Measurements from ENCODE around the gene MAP1B. TPM values are rescaled to one million over a fixed set of nuclear protein-coding genes. Genes with fewer than 3 reads are reported as not detected.

The MAP1B gene
- polyA plus RNA-seq, 2 of the 4 experiments (the other 2 are of a cell fraction) = 40.2 to 73.0 TPM

GRCh38 chr5:72157625-72157962, 50.3 kb downstream of the MAP1B start:
- DNase-seq (ENCODE audit: low read depth in 1 of 2, low spot score in 1 of 2) = no peak
- Histone ChIP-seq H3K9me3 (no peaks in the 10 kb centered on the region), H3K4me1 (peaks cover 66% of the 10 kb centered on the region), H3K4me3 (no peak overlapping the region), H3K4me2 (no peak overlapping the region), H3K27ac (no peak overlapping the region)
- no peak for FAIRE-seq
- ATAC-seq = no peak
- no peak for TF ChIP-seq E2F6 (IDR thresholded peaks at IDR 0.05; ENCODE audit: borderline replicate concordance, low read depth)
- no peak for TF ChIP-seq ATOH8 (CRISPR knock-in tag; IDR thresholded peaks at IDR 0.05; ENCODE audit: low read depth)
- no peak for TF ChIP-seq ZNF302 (CRISPR knock-in tag; IDR thresholded peaks at IDR 0.05)
- TF ChIP-seq, protein P1, sequence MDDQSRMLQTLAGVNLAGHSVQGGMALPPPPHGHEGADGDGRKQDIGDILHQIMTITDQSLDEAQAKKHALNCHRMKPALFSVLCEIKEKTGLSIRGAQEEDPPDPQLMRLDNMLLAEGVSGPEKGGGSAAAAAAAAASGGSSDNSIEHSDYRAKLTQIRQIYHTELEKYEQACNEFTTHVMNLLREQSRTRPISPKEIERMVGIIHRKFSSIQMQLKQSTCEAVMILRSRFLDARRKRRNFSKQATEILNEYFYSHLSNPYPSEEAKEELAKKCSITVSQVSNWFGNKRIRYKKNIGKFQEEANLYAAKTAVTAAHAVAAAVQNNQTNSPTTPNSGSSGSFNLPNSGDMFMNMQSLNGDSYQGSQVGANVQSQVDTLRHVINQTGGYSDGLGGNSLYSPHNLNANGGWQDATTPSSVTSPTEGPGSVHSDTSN (IDR thresholded peaks at IDR 0.05) = no peak
- TF ChIP-seq MYC (IDR thresholded peaks at IDR 0.05; ENCODE audit: borderline replicate concordance, low read length) = no peak
- no peak for TF ChIP-seq EP300 (IDR thresholded peaks at IDR 0.05)
- TF ChIP-seq FOSB (CRISPR knock-in tag; IDR thresholded peaks at IDR 0.05) = no peak
- TF ChIP-seq ZFP36 (IDR thresholded peaks at IDR 0.05; ENCODE audit: borderline replicate concordance, partially characterized antibody) = no peak
- WGBS (ENCODE audit: missing lambda C conversion rate) = 91% methylated on average over 3 of the region's 3 CpGs
- ChIA-PET CTCF (interaction anchor here (1.0 kb wide), 2 partner anchors 8 to 89 kb away, joined by 3 to 5 read pairs; no protein-coding TSS in a partner anchor), POLR2A (no interaction called here)

DNA sequence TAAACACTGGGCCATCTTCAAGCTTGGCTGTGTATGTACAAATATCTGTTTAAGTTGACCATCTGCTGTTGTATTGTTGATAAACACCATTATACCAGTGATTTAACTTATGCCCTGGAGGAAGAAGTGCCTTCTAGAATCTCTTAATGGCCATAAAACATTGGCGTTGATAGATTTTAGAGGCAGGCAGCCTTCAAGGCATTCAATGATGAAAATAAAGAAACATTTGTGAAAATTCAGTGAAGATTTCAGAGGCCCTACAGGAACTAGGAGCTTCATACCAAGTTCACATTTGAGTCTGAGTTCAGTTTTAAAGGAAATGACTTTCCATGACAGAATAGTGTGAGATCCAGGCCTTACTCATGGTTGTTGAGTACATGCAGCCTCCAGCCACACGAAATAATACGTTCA, 52.2 kb downstream of the MAP1B start:
- DNase-seq (ENCODE audit: low read depth in 1 of 2, low spot score in 1 of 2) = no peak
- TF ChIP-seq POLR2A (IDR thresholded peaks at IDR 0.05; ENCODE audit: low read length) = no peak
- TF ChIP-seq FOSL2 (IDR thresholded peaks at IDR 0.05) = no peak
- no peak for TF ChIP-seq FOSL2 (CRISPR knock-in tag; IDR thresholded peaks at IDR 0.05)
- TF ChIP-seq CHD4 (IDR thresholded peaks at IDR 0.05; ENCODE audit: borderline replicate concordance) = no peak
- no peak for TF ChIP-seq ELK1 (IDR thresholded peaks at IDR 0.05; ENCODE audit: low read depth, low read length)
- no peak for TF ChIP-seq SREBF2 (IDR thresholded peaks at IDR 0.05)
- no peak for TF ChIP-seq EHF (CRISPR knock-in tag; IDR thresholded peaks at IDR 0.05)
- no peak for TF ChIP-seq NPAS2 (CRISPR knock-in tag; IDR thresholded peaks at IDR 0.05; ENCODE audit: borderline replicate concordance)
- TF ChIP-seq MAZ (IDR thresholded peaks at IDR 0.05; ENCODE audit: borderline replicate concordance, low read depth, low read length) = no peak
- POLR2A ChIA-PET = no interaction called here

GRCh38 chr5:72160329-72160728, 53.1 kb downstream of the MAP1B start:
- no peak for DNase-seq (ENCODE audit: low read depth in 1 of 2, low spot score in 1 of 2)
- H3K27ac ChIP-seq = no peak overlapping the region
- ATAC-seq = no peak
- POLR2A ChIA-PET = no interaction called here
- H3K4me2 ChIP-seq = no peak overlapping the region
- CTCF ChIA-PET = interaction anchor here (0.6 to 1.3 kb wide), 5 partner anchors 10 to 148 kb away, joined by 3 read pairs; no protein-coding TSS in a partner anchor
- no peak overlapping the region for H3K4me3 ChIP-seq
- TF ChIP-seq RNF2 (IDR thresholded peaks at IDR 0.05; ENCODE audit: borderline replicate concordance, low read depth) = no peak
- 80% methylated on average over 1 of the region's 1 CpG for WGBS (ENCODE audit: missing lambda C conversion rate)
- FAIRE-seq = no peak
- peaks cover 40% of the 10 kb centered on the region for H3K4me1 ChIP-seq
- H3K9me3 ChIP-seq = no peaks in the 10 kb centered on the region

More for the DNA sequence above, 52.2 kb downstream of the MAP1B start:
- FAIRE-seq (no peak), ATAC-seq (no peak)
- Histone ChIP-seq H3K4me2 (no peak overlapping the region), H3K27ac (no peak overlapping the region), H3K9me3 (no peaks in the 10 kb centered on the region), H3K4me3 (no peak overlapping the region), H3K4me1 (peaks cover 48% of the 10 kb centered on the region)
- CTCF ChIA-PET = interaction anchor here (0.7 to 1.3 kb wide), 4 partner anchors 19 to 120 kb away, joined by 3 read pairs; no protein-coding TSS in a partner anchor
- WGBS (ENCODE audit: missing lambda C conversion rate) = 86% methylated on average over 3 of the region's 3 CpGs
